Stimulated activated CD8-positive, alpha-beta memory T cell treated with anti-CD3 and anti-CD28 coated beads, Interleukin-12 subunit alpha, Interleukin-12 subunit beta, amount 100 ng/mL, for 1 hour (primary cell): ENCODE results near the gene TMEM130.
"Not testable (repeated sequence)": the region's sequence is repeated elsewhere in the genome, so short reads cannot be mapped to it uniquely, and the experiment has no call there.

Experiments used
- DNase-seq: peaks from one replicate; pipeline ENCODE4 v3.0.0-alpha.2; 2020; ENCODE audit warnings: low read depth

Gene TMEM130

DNA sequence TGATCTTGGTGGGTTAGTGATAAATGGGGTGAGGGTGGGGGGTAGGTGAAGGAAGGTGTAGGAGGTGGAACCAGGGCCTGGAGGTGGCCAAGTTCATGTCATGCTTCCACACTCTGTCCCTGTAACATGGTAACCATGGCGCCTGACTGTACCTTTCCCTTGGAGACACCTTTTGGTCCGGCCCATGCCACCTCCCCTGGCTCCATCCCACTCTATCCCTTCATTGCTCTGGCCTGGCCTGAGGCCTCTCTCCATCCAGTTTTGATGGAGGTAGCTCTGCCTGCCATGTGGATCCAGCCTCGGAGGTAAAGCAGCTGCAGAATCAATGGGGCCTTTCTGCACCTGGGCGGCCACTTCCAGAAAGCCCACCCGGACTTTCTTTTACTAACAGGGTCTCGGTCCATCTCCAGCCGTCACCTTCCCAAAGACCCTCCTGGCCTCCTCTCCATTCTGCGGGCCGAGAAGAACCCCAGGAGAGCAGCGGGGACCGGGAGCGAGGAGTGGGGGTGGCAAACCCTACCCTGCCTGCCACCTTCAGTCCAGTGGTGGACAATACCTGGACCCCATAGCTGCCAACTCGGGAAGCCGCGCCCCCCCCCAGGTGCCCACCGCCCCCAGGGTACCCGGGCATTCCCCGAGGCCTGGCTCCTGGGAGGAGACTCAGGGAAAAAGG is 8.0 kb upstream of the TMEM130 start:
- no peak for DNase-seq

DNA sequence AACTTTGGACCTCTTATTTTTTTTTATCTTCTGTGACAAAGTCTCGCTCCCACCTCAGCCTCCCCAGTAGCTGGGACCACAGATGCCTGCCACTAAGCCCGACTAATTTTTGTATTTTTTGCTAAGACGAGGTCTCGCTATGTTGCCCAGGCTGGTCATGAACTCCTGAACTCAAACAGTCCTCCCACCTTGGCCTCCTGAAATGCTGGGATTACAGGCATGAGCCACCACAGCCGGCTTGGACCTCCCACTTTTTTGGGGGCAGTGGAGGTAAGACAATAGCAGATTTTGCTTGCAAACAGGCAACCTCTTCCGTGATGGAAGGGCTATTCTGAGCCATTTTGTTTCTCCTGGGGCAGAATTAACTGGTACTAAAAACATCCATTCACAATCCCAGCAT is 7.3 kb upstream of the TMEM130 start:
- no peak for DNase-seq

DNA sequence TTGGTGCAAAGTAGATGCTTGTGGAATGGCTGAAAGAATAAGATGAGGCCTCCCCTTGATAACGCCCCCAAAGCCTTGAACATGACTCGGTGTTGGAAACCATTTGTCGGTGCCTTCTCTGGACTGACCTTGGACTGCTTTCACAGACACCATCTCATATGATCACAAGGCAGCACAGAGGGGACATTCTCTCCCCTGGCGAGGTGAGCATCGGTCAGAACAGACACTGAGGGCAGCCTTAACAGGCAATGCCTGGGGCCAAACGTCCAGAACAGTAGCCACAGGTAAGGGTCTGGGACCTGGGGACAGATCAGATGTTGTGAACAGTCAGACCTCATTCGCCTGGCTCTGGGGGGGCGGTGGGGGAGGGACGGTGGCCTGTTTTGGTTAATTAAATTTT is 5.7 kb upstream of the TMEM130 start:
- DNase-seq: no peak

DNA sequence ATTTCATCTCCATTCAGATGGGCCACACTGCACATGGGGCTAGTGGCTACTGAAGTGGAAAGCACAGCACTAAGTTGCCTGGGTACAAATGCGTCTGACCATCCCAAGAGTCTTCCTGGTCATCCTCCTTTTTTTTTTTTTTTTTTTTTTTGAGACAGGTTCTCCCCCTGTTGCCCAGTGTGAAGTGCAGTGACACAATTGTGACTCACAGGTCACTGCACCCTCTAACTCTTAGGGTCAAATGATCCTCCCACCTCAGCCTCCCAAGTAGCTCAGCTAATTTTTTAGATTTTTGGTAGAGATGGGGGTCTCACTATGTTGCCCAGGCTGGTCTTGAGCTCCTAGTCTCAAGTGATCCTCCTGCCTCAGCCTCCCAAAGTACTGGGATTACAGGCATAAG is 5.1 kb upstream of the TMEM130 start:
- DNase-seq: no peak

DNA sequence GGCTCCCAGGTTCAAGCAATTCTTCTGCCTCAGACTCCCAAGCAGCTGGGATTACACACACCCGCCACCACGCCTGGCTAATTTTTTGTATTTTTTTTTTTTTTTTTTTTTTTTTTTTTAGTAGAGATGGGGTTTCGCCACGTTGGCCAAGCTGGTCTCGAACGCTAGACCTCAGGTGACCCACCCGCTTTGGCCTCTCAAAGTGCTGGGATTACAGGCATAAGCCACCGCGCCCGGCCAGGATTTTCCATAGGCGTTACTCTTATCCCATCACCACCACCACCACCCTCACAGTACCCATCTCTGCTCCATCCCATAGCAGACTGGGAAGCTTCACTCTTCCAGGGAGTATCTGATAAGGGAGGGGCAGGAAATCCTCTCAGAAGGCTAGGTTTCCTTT is 3.8 kb upstream of the TMEM130 start:
- not testable (repeated sequence) for DNase-seq

DNA sequence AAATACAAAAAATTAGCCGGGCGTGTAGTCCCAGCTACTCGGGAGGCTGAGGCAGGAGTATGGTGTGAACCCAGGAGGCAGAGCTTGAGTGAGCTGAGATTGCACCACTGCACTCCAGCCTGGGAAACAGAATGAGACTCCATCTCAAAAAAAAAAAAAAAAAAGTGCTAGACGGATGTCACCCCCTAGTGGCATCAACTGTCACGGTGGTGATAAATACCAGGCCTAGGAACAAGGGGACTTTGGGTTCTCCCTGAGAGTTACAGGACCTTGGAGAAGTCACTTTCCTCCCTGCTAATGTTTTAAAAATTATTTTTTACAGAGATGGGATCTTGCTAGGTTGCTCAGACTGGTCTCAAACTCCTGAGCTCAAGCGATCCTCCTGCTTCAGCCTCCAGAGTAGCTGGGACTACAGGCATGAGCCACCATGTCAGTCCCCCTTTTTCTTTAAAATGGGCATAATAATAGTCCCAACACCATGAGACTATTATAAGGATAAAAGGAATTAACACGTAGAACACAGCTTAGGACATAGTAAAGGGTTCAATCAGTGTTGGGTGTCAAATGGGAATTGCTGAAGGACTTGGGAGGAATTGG is 2.6 kb upstream of the TMEM130 start:
- no peak for DNase-seq

DNA sequence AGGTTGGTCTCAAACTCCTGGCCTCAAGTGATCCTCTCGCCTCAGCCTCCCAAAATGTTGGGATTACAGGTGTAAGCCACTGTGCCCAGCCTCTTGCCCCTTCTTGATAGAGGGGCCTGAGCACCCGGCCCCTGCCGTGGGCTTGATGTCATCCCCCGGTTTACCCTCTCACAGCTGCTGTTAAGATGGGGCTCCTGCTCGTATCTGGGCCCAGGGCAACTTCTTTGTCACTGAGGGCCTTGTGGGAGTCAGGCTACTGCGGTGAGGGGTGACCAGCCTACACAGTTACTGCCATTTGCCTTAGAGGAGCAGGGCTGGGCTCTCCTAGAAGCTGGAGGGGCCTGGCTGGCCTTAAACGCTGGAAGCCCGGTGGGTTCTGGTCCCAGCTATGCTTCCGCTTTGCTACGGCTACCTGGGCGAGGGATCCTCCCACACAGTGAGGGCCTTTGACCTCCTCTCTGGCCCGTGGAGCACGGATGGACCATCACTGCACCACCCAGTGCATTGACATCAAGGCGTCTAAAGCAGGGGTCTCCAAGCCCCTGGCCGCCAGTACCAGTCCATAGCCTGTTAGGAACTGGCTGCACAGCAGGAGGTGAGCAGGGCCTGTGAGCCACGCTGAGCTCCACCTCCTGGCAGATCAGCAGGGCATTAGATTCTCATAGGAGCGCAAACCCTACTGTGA is 1.1 kb upstream of the TMEM130 start:
- no peak for DNase-seq

DNA sequence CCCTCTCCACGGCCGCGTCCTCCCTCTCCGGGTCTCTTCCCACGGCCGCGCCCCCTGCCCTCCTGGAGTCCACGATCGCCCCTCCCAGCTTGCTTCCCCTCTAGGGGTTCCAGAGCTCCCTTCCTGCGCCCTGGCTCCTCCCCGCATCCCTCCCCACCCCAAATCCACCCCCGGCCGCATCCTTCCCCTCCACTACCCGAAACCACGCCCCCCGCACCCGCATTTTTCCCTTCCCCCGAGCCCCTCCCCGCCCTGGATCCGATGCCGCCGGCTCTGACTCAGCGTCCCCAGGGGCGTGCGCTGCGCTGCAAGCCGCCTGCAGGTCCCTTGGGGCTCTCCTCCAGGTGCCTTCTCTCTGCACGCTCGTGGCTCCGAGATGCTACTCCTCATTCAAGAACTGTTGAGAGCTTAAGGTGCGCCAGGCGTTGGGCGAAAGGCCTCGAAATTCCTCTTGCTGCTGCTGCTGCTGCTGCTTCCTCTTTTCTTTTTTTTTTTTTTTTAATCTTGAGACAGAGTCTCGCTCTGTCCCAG is 372 bp upstream of the TMEM130 start:
- peak; percentile 41 for DNase-seq

DNA sequence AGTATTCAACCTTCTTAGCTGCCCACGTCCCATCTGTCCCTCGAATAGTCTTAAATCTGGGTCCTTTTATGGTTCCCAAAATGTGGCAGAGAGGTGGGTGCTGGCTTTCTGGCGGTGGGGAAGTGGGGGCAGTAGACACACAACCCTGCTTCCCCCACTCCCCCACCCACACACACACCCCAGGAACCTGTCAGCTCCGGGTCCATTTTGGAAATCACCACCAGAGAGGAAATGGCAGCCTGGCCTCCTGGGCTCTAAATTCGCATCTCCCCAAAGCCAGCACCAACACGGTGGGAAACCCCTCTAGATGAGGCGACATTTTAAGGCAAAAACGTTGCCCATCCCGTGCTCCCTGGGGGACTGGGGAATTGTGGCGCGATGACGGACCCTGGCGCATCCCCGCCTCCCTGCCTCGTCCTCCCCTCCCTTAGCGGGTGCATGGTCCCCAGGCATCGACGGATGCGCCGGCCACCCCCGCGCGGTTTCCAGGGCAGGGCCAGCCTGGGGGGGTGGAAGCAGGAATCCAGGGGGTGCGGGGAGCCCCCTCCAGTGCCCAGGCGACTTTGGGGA is 702 bp downstream of the TMEM130 start:
- no peak for DNase-seq

DNA sequence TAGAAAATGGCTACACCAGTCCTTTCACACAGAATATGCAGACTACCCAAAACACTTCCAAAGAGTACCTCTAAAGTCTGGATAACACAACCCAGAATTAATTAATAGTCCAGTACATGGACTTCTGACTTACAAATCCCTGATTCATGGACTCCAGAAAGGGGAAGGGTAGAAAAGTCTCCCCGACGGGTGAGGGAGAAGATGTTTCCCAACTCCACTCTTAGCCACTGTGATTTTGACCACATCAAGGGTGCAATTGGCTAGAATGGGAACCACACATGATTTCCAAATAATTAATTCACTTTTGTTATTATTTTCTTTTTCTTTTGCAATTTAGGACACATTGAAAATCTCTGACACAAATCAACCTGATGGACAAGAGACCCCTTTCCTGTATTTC is 1.4 kb downstream of the TMEM130 start:
- no peak for DNase-seq

DNA sequence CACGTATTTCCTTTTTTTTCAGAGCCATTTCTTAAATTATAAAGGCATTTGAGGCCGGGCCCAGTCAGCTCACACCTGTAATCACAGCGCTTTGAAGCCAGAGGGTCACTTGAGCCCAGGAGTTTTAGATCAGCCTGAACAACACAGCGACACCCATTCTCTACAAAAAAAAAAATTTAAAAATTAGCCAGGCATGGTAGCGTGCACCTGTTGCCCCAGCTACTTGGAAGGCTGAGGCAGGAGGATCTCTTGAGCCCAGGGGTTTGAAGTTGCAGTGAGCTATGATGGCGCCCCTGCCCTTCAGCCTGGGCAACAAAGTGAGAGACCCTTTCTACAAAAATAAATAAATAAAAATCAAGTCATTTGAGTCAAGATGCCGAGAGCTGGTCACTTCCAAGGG is 3.0 kb downstream of the TMEM130 start:
- DNase-seq: no peak

DNA sequence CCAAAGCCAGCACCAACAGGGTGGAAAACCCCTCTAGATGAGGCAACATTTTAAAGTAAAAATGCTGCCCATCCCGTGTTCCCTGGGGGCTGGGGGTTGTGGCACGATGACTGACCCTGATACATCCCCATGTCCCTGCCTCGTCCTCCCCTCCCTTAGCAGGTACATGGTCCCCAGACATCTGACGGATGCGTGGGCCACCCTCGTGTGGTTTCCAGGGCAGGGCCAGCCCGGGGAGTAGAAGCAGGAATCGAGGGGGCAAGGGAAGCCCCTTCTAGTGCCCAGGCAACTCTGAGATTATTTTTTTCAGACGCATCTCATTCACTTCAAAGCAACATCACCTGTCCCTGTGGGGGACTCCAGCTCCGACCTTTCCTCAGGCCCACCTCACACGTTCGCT is 3.5 kb downstream of the TMEM130 start:
- DNase-seq: no peak

DNA sequence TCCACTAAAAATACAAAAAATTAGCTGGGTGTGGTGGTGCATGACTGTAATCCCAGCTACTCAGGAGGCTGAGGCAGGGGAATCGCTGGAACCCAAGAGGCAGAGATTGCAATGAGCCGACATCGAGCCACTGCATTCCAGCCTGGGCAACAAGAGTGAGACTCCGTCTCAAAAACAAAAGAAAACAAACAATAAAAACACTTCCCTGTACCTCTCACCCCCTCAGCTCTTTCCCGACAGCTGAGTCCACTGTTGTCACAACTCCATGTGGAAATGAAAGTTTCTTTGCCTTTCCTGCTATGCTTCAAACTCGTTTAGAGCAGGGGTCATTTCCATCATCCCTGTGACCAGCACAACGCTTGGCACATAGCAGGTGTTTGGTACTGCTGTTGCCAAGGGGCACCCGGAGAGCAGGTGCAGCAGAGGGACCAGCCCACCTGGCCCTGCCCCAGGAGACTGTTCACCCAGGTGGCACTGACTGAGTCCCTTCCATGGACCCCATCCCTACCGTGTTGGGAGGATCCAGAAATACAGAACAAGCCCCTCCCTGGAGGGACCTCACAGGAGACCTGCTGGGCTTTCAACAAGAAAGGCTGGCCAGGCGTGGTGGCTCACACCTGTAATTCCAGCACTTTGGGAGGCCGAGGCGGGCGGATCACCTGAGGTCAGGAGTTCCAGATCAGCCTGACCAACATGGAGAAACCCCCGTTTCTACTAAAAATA is 4.9 kb downstream of the TMEM130 start:
- no peak for DNase-seq

DNA sequence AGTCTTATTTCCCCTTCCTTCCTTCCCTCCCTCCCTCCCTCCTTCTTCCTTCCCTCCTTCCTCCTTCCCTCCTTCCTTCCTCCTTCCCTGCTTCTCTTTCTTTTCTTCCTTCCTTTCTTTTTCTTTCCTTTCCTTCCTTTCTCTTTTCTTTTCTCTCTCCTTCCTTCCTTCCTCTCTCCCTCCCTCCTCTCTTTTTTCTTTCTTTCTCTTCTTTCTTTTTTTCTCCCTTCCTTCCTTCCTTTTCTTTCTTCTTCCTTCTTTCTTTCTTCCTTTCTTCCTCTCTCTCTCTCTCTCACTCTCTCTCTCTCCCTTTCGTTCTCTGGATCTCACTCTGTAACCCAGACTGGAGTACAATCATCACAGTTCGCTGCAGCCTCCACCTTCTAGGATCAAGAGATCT is 6.2 kb downstream of the TMEM130 start:
- no peak for DNase-seq

DNA sequence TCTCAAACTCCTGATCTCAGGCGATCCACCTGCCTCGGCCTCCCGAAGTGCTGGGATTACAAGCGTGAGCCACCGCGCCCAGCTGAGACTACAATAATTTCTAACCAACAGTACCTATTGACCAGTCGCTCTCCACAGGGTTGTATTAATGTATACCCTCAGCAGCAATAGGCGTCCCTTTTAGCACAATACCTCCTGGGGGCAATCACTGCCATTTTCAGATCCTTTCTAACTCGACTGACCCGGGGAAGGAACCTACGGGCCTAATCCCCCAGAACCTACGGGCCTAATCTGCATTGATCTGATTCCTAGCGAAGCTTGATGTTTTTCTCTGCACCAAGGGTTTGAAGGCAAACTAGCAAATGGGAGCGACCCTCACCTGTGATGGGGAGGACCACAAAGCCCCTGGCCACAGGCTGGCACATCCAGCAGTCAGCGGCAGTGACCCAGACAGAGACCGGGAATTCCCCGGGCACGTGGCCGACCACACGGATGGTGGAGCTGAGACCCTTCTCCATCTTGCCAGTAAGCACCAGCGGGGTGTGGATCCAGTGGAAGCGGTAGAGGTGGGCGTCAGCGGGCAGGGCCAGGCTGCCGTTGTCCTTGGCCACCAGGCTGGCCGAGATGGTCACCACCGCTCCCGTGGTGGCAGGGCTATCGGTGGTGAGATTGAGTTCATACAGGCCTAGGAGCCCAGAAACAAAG is 6.9 kb downstream of the TMEM130 start:
- no peak for DNase-seq

DNA sequence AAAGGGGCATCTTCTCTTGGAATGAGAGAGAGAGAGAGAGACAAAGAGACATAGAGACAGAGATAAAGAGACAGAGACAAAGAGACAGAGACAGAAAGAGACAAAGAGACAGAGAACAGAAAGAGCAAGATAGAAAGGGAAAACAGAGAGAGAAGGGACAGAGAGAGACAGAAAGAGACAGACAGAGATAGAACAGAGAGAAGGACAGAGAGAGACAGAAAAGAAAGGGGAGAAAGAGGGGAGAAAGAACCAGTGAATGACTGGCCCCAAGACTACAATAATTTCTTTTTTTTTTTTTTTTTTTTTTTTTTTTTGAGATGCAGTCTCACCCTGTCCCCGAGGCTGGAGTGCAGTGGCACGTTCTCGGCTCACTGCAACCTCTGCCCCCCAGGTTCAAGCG is 7.6 kb downstream of the TMEM130 start:
- no peak for DNase-seq

DNA sequence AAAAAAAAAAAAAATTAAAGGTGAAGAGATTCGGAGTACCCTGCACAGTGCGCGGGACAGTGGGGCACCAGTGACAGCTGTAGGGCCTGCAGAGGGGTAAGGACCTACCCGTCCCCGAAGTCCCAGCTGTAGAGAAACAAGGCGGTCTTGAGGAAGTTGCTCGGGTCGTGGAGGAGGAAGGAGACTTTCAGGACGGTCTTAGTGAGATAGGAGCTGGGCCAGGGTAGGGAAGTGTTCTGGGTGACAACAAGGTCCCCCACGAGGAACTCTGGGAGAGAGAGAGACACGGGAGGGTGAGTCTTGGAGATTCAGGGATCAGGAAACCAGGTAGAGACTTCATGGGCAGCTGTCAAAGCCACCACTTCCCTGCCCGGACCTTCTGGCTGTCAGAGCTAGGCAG is 9.7 kb downstream of the TMEM130 start:
- DNase-seq: no peak

DNA sequence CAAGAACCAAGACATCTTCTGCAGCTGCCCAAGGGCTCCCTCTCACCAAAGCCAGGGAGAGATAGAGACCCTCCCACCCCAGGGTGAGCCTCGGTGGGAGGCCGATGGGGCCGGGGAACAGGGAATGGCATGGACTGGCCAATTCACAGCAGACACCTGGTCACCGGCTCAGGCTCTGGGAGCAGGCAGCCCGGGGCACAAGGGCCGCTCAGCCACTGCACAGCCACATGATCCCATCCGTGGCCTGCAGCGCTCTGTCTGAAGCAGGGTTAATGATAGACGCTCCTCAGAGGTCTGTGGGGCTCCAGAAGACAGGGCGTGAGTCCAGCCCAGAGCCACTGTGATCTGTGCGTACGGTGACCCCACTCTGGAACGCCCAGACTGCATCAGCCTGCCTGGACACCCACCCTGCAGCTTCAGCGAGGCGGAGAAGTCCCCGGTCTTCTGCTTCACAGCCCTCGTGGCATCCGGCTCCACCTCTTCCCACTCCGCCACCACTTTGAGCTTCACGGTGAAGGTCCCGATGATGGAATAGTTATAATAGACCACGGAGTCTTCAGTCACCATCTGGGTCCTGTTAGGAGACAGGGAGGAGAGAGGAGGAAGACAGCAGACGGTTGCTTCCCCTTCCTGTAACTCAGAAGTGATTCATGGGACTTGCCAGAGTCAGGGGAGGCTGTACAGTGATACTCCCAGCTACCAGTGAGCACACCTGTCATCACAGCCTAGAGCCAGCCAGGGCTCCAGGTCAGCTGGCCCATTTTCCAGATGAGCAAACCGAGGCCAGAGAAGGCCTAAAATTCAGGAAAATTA is 14.0 kb downstream of the TMEM130 start:
- no peak for DNase-seq

DNA sequence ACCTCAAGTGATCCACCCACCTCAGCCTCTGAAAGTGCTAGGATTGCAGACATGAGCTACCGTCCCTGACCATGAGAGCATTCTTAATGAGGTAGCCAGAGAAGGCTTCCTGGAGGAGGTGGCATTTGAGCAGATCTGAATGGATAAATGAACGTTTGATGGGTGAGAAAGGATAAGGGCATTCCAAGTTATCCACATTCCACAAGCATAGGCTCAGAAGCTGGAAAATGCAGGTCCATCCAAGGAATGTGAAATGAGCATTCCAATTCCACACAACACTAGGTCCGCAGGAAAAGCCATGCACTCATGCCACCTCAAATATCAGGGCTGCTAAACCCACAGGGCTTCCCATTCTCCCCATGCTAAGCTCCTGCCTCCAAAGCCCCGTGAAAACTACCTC is 17.0 kb downstream of the TMEM130 start:
- no peak for DNase-seq

DNA sequence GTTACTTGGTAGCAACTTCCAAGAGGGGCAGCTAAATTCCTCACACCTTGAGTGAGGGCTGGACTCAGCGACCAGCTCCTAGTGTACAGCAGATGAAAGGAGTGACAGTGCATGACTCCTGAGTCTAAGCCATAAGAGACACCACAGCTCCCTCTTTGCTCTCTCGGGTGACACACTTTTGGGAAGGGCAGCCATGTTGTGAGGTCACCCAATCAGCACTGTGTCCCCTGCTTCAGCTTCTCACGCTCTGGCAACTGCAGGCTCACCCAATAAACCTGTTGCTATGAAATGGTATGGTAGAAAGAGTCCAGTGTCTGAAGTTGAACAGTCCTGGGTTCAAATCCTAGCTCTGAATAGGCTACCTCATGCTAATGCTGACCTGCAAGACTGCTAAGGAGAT is 20.9 kb downstream of the TMEM130 start:
- DNase-seq: no peak

DNA sequence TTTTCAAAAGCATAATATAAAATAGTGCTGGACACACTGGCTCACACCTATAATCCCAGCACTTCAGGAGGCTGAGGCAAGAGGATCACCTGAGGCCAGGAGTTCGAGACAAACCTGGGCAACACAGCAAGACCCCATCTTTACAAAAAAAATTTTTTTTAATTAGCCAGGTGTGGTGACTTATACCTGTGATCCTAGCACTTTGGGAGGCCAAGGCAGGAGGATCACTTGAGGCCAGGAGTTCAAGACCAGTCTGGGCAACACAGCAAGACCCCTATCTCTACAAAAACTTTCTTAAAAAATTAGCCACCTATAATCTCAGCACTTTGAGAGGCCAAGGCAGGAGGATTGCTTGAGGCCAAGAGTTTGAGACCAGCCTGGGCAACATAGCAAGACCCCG is 27.3 kb downstream of the TMEM130 start:
- DNase-seq: not testable (repeated sequence)
